HG03025 (cell line): Measurements from ENCODE around the gene ROBO1.
"Not testable (repeated sequence)": the region's sequence is repeated elsewhere in the genome, so short reads cannot be mapped to it uniquely, and the experiment has no call there.

ENCODE experiments used
- ATAC-seq: cut with Tn5 transposase; IDR thresholded peaks from one replicate; pipeline ENCODE4 v1.9.1; 2021; ENCODE audit warnings: mild to moderate bottlenecking, moderate library complexity; ENCODE audit not compliant: unreplicated experiment, low FRiP score

Gene ROBO1

DNA sequence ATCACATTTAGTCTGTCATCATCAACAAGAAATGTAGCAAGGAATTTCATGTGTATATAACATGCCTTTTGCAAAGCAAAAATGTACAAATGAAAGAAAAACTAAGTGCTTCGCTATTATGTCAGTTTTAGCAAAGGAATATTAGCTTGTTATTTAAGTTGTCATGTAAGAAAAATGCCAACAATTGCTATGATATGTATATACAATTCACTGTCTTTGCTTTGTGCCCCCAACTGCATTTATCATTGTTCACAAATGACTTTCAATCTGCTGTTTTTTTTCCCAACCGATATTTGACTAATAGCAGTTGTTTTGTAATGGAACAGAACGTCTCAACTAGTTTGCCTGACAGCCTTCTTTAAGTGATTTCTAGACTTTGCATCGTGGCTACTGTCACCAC, 207.1 kb downstream of the ROBO1 start:
- ATAC-seq: no peak

DNA sequence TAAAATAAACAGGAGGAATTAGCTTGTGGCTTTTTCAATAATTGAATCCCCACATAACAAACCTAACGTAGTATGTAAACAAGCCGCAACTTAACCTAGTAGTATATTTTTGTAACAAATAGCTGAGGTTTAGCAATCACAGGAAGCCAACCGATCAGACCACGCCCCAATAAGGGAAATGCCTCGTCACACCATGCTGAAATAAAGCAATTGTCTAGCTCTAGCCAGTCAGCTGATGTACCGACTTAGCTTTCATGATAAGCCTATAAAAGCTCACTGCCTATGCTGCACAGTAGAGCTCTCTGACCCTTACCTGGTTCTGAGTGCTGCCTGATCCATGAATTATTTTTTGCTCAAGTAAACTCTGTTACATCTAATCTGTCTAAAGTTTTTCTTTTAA, 208.9 kb downstream of the ROBO1 start:
- no peak for ATAC-seq

DNA sequence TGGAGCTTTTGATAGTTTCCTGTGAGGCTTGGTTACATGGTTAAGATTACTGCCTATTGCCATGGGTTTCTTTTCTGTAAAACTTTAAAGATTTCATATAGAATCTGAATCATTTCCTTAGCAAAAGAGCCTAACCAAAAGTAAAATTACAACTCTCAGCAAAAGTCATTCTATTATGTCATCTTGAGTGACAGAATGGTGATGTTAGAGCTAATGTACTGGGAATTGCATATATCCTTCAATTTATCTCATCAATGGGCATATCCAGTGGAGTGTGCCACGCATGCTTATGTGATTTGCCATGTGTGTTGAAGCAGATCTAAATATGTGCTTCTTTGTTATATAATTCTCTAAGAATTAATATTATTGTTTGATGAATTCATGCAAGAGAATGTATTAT, 212.1 kb downstream of the ROBO1 start:
- no peak for ATAC-seq

DNA sequence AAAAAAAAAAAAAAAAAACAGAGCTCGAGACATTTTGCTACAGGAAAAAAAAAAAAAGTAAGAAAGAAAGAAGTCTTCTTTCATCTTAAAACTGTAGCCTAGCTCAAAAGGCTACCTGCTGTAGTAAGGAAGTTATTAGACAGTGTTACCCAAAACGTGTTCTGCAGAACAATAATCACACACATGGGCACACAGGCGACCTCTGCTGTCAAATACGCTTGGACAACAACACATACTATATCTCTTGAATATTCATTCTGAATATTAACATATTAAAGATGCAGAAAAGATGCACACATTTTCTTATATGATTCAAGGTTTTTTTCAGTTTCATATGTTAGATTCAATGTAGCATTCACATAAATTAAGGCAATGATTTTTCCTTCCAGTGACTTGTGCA, 215.8 kb downstream of the ROBO1 start:
- ATAC-seq: no peak

DNA sequence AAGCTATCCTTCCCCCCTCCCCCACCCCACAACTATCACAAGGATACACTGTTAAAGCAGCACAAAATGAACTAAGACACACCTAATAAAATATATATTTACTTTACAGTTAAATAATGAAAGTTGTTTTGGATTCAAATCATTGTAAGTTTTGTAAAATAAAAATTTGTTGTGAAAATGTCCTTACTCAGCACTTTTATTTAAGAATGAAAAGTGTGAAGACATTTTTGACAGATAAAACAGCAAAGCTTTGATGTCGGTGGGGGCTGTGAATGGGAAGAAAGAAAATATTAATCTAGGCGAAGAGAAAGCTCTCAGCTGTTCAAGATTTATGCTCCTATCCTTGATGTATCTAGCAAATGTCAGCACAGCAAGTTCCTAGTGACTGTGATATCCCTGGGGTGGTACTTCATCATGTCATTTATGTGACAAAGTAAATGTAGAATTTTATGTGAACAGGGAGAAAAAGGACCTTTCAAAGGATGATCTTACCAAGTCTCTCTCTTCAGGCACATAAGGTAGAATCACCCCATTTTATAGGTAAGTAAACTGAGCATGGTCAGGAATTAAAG, 216.4 kb downstream of the ROBO1 start:
- ATAC-seq: no peak

DNA sequence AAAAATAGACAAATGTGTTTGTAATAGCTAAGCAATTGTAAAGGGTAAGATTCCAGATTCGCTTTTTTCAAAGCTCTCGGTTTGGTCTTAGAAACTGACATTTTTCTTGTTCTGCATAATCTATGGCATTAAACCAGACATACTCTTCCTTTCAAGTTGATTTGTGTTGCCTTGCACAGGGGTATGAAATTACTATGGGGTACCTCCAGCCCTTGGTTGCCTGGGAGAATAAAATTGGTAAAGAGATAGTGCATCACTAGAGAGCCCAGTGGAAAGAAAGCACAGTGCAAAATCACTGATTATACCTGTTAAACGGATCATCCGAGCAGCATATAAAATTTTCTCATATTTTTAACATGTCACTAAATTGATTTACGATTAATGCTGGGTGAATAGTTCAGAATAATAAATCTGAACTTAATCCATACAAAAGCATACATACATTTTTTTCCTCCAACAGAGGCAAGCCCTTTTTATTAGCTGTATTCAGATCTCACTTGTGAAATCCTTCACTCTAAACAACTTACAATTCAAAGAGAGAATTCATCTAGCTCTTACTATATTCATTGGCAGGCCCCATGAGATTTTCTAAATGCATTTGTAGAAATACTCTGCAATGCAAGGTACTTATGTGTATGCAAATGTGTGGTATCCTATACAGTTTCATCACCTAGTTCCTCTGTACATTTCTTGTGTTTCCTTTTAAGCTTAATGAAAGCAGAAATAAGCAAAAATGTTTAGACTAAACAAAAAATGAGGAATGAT, 224.4 kb downstream of the ROBO1 start:
- no peak for ATAC-seq

DNA sequence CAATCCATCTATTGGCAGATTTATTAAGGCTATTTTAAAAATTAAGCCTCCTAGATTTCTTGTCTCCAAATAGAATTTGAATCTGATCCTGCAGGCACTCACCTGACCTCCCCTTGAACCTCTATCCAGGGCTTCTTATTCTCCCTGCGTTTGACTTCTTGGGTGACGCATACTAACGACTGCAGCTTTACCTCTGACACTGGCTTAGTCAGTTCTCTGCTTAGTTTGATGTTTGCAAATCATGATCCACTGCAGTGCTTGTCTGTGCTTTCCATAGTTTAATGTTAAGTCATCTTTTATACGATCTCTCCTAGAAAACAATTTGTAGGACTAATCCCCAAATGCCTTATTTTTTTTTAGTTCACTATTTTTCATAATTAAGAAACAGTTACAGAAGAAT, 233.1 kb downstream of the ROBO1 start:
- ATAC-seq: no peak

DNA sequence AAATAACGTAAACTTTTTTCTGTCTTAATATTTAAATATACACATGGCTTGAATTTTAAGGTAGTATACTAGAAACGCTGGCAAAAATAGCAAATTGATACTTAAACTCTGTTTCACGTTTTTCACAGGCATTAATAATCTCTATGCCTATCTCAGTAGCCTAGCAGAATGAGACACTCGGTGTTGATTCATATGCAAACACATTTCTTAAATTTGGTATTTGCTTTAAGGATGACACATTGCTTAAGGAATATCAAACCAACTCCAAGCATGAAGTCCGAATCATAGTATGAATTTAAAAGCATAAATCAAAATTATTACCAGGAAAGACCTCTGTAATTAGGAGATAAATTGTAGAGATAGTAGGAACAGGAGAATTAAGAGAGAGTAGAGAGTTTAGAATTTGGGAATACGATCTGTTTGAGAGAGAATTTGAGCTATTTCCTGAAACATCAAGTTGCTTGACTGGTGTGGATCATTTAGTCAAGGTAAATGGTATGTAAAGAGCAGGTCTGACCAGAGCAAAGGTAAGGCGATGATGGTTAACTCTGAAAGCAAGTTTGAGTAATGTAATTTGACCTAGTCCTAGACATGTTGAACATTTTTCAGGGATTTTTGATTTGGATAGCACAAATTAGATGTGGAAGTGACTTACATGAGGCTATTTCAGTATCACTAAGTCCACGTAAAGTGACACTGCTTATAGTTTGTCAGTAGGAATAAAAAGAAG, 236.1 kb downstream of the ROBO1 start:
- no peak for ATAC-seq

DNA sequence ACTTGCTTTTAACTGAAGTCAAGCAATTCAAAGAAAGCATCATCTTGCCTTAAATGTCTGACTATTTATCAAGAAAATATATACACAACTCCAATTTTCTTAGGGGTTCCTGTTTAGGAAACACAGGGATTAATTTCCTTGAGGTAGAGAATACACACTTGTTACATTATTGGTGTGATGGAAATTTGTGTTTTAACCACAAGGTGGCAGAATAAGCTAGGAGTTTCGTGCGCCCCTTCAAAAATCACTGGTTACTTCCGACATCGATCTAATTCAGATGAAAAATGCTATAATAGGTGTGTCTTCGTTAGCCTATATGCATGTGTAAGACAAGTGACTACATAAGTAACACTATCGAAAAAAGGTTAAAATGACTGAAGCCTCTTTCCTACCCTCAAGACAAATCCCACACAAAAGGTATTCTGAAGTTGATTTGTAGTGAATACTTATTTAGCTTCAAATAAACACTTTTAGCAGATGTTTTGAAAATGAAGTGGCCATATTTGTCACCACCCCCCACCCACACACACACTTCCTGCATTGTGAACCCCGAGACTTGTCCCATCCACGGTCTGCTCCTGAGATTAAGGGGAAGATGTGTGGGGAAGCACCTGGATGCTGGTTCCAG, 246.5 kb downstream of the ROBO1 start:
- peak; percentile 64 for ATAC-seq

DNA sequence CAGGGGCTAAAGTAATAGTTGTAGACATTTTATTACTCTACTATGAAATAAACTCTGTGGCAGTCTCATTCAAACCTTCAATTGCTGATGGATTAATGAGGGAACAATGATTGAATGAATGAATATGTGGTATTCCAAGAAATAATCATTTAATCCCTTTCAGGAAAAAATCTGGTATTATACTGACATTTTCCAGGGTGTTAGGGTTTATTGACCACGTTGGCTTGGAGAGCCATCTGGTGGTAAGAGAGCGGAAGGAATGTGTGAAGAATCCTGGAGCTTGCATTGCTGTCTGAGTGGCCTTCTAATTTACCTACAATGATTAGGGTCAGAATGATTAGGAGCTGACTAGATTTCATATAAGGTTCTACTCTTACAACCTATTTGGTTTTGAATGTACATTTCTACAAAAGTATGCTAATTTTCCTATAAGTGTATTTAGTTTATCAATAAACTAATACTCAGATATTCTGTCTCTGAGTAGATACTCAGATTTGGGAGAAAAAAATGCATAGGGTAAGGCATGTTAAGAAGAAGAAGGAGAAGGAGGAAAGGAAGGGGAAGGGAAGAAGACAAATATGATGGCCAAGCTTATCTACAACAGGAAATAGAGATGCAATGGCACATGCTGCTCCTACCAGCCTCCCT, 249.9 kb downstream of the ROBO1 start:
- ATAC-seq: no peak

DNA sequence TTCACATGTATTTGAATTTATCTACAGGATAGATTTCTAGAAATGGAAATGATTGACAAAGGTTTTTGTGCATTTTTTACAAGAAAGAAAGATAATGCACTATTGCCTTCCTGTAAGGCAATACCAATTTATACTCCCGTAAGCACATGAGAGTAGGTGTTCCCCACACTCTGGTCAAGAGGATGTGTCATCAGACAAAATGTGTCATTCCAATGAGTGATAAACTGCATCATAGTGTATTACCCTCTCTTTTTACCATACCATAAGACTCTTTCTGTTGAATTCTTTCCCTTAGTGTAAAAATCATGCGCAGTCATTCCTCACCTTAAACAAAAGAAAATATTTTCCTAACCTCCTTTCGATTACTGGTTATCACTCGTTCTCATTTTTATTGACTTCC, 251.0 kb downstream of the ROBO1 start:
- no peak for ATAC-seq

DNA sequence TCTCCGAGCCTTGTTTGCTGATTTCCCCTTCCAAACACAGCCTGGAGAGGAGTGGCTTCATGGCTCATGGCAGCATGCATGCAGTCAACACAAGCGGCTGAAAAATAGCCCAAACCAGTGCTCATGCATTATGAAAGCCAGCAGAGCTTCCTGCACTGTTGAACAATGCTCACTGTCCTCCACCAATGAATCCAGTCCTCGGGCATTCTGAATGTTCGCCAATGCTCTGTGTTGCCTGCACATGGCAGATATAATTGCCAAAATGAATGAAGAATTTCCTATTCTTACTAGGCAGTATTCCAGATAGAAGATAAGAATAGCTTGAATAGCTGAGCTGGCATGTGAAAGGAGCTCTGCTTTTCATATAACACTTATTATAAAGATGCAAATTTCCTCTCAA, 252.7 kb downstream of the ROBO1 start:
- no peak for ATAC-seq

DNA sequence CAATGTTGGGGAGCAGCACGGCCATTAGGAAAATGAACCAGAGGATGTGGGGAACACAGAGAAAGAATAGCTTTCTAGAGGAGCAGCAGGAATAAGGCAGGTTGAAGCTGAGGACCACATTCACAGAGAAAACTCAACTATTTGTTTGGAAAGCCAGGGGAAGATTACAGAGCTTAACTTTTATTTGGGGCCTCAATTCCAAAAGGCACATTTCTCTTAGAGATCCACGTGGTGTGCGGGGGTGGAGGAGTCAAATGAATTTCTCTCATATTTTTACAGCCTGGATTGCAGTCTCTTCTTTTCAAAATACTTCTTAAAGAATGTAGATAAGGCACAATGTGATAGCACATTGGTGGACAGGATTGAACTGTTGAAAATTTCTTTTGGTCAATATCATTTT, 253.7 kb downstream of the ROBO1 start:
- ATAC-seq: no peak

DNA sequence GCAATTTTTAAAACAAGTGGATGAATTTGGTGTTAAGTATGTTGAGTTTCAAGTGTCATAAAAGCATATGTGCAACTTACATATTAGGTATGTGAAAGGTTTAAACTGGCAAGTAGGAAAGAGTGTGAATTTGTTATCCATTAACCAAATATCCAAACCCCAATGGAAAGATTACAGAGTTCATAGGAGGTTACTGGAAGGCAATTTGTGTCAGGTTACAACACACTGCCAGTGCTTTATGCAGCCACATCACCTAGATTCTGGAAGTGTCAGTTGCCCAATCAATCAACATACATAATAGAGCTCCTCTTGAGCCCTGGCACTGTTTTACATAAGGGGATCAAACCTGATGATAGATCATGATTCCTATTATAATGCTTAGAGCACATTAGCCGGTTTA, 261.0 kb downstream of the ROBO1 start:
- ATAC-seq: no peak

DNA sequence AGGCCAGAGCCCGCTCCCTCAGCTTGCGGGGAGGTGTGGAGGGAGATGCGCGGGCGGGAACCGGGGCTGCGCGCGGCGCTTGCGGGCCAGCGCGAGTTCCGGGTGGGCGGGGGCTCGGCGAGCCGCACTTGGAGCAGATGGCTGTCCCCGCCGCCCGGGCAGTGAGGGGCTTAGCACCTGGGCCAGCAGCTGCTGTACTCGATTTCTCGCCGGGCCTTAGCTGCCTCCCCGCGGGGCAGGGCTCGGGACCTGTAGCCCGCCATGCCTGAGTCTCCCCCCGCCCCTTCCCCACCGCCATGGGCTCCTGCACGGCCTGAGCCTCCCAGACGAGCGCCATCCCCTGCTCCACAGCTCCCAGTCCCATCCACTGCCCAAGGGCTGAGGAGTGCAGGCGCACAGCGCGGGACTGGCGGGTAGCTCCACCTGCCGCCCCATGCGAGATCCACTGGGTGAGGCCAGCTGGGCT, 265.5 kb downstream of the ROBO1 start:
- ATAC-seq: not testable (repeated sequence)

DNA sequence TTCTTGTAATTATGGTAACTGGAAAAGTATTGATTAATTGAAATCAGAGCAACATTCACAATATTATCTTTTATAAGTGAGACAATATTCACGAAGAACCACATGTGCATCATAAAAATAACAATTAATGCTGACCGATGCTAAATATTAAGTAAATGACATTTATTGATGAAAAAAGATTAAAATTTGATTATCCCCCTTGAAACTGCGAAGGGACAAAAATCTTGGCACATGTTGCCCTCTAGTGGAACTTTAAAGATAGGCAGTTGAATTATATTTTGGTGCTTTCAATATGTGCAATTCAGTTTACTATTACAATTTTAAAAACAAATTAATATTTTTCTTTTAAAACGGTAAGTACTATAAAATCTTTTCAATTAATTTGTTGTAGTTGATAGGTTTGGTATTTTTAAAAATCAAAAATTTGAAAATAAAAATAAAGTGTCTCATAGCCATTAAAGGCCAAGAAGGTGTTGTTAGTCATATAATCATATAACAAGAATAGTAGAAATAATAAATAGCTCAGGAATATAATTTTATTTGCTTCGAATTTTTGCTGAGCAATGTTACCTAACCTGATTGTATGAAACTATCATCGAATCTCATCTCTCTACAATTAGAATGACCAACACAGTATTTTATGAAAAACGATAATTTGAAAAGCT, 270.2 kb downstream of the ROBO1 start:
- no peak for ATAC-seq

DNA sequence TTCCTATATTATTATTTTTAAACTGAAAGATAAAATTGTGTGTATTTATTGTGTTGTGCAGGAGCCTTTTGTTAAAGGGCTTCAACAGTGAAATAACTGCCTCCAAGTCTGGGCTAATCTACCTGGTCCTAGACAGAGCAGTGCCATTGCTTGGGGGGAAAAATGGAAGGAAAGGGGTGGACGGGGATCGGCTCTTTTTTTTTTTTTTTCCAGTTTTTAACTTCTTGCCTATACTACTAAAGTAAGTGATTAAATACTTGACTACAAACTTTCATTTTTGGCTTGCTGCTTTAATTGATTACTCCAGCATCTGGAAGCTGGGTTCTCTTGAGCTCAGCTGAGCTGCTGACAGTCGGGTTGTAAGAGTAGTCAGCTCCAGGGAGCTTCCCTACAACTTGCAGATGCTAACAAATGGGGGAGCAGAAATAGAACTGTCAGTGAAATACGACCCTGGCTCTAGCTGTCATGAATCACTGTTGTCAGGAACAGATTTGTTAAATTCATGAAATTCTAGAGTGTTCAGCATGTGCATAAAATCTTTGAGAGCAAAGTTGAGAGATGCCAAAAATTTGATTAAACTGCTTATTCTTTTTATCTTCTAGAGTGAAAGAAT, 276.7 kb downstream of the ROBO1 start:
- ATAC-seq: no peak

DNA sequence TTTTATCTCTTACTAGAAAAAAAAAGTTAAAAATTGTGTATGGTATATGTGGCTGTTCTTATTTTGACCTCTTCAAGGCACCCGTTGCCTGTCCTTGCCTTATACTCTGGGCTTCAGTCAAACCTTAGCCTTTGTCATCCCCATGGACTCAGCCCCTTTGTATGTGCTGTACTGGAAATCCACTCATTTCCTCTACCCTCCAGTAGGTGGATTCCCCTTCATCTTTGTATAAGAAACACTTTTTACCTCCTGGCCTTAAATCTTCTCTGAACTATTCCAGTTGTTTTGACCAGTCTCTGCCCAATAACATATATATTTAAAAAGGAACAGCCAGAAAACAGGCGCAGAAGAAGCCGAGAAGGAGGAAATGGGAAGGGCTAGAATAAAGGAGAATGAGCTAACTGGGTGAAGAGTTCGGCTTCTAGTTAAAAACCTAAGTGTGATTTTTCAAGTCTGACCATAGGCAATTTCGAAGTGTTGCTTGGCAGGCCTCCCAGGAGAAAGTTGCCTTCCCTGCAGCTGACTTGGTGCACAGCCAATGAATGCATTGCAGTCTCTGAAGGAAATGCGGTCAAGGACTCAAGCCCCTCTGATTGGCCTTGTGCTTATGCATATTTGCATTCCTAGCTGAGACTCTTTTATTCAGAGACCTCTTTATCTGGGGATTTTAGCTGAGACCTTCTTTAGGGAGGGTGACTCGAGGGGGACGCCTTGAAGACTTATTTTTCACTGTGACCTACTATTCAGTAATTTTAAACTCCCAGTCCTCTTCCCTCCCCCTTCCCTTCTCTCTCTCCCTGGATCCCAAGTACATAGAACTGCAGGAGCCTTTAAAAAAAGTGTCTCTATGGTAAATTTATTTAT, 277.4 kb downstream of the ROBO1 start:
- ATAC-seq: no peak

DNA sequence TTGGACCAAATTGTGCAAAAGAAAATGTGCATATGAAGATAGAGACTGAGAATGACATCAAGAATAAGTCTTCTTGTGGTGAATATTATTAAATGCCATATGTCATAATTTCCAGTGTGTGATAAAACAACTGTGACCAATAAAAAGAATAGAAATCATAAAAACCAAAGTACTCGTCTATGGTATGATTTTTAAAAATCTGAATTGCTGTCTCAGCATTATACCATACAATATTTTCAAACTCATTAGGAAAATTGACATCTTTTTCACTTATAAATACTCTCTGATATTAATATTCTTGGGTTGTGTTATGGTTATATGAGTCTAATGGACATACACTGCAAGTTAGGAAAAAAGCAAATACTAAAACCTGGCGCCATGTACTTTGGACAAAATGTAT, 279.4 kb downstream of the ROBO1 start:
- ATAC-seq: no peak
